Pancreas (tissue), 10 donors: Measurements from ENCODE around the gene CCDC174. TPM values are rescaled to one million over a fixed set of nuclear protein-coding genes. Genes with fewer than 3 reads are reported as not detected.
A peak's percentile ranks its signal among the peaks of the same experiment; 100 is the strongest.

Source experiments
- ATAC-seq, 4 donors: fragments of 200-7000 bp; cut with Tn5 transposase; one replicate each; pipeline versions ENCODE4 v1.8.0 to v1.9.1; 2020; ENCODE audit warnings: mild to moderate bottlenecking in 4 of 4, moderate library complexity in 4 of 4
- DNase-seq, 6 donors: peaks; one replicate each; pipeline ENCODE4 v3.0.0-alpha.2; 2020
- FAIRE-seq: peaks from 2 replicates; lab custom pipeline; 2012; peaks lifted over from hg19 to GRCh38; lab: Jason Lieb, UNC
- H3K27ac ChIP-seq, 4 donors: fragments of 200-600 bp; sonication (generic); 1 replicate in 3 of 4; 2 replicates in 1 of 4; pipeline versions ENCODE4 v1.5.0 to v1.8.0; 2020
- H3K27me3 ChIP-seq, 4 donors: fragments of 200-600 bp; one replicate each; pipeline ENCODE4 v1.8.0; 2021
- H3K36me3 ChIP-seq, 3 donors: fragments of 200-600 bp; sonication (generic) in 1 of 3; one replicate each; pipeline versions ENCODE4 v1.5.0 to v1.8.0; 2020 to 2021
- H3K4me1 ChIP-seq, 3 donors: fragments of 200-600 bp; one replicate each; pipeline ENCODE4 v1.8.0; 2021
- H3K4me3 ChIP-seq, 4 donors: fragments of 200-600 bp; sonication (generic) in 2 of 4; one replicate each; pipeline versions ENCODE4 v1.5.0 to v1.8.0; 2020 to 2021
- H3K9me3 ChIP-seq, 4 donors: fragments of 200-600 bp; one replicate each; pipeline ENCODE4 v1.8.0; 2021
- CTCF ChIP-seq, 4 donors: fragments of 200-600 bp; sonication (generic) in 3 of 4; IDR thresholded peaks; one replicate each; pipeline versions ENCODE4 v1.5.0 to v1.8.0; 2021; ENCODE audit warnings: antibody characterized with exemption in 4 of 4
- WGBS, 2 donors: extraction: QIAGEN DNeasy Blood & Tissue Kit; methylation state at CpG; one replicate each; pipeline ENCODE4 v1.1.7; 2013; 5-methylcytosine and 5-hydroxymethylcytosine counted together
- intact Hi-C, 3 donors: fragments of 100-400 bp; cut with DNase I; formaldehyde crosslinking; loops; one replicate each; pipeline versions ENCODE4 v1.11.1 to v1.14.2; 2022
- polyA plus RNA-seq, 2 donors: library from polyadenylated mRNA; stranded (reverse); fragments of 200-250 nt; gene quantifications; one replicate each; pipeline ENCODE4 v1.2.3, GENCODE V29; 2013
- total RNA-seq, 6 donors: library from RNA; stranded (reverse); fragmentation: NEBNext Ultra II Directional in 4 of 6; extraction: Animal tissue kit (Norgen Biotek cat#: 25700) in 4 of 6; gene quantifications; one replicate each; pipeline versions ENCODE4 v1.2.1 to v1.2.4, GENCODE V29; 2021 to 2023
- donor health status: healthy with polysubstance abuse.
- donor health status: DM: no; HTN: no; CAD: no; lungs with moderate emphysema.
- donor health status: DM: no; HTN: no; CAD: no.
- donor health status: control.
- donor health status: control.
- donor health status: Bipolar disorder and iron deficiency.
- donor health status: DM: yes; HTN: yes; CAD: no.
- donor health status: DM: no; HTN: no; CAD: no.
- donor health status: DM: no; HTN: no; CAD: no.
- donor health status: DM: yes; HTN: yes; CAD: no.

Gene CCDC174
- total and polyA plus RNA-seq, 8 donors: 7.2 to 18.1 (median 12.5) TPM

GRCh38 chr3:14674841-14675240 lies 23.3 kb downstream of the CCDC174 start, which contains the start of gene C3orf20:
Gene C3orf20, plus strand, starts transcription at chr3:14675141. Its CDS starts 7,573 bp downstream, at chr3:14682714.
- no peak for DNase-seq
- intact Hi-C loops: loop anchor here in 2 of 3 donors (10.0 kb wide), 1 partner anchor 240 kb away; no protein-coding TSS in a partner anchor
- 71 to 75% methylated on average over 7 of the region's 7 CpGs for WGBS, 2 donors
- H3K9me3 ChIP-seq: no peaks in the 10 kb centered on the region
- FAIRE-seq: no peak
- no peak within 1 kb of the TSS for H3K4me3 ChIP-seq
- ATAC-seq: no peak
- TF ChIP-seq CTCF (IDR thresholded peaks at IDR 0.05): no peak
- H3K4me1 ChIP-seq: no peaks in the 10 kb centered on the region
- H3K27me3 ChIP-seq: no peaks in the 10 kb centered on the region
- no peak within 1 kb of the TSS for H3K27ac ChIP-seq
- H3K36me3 ChIP-seq: peaks cover 3 to 31% (median 24%) of the 10 kb centered on the region in 3 donors

- 59 to 64% methylated on average over 4 of the region's 4 CpGs for WGBS, 2 donors
- intact Hi-C loops: loop anchor here in 2 of 3 donors (10.0 kb wide), 1 partner anchor 238 kb away; no protein-coding TSS in a partner anchor
Observed at GRCh38 chr3:14676881-14677280, 25.3 kb downstream of the CCDC174 start.

GRCh38 chr3:14678015-14678503 lies 26.5 kb downstream of the CCDC174 start:
- FAIRE-seq (no peak), DNase-seq (peak in 1 of 6 donors; percentile 20), ATAC-seq (peak; percentile 26 to 72 (median 47))
- no peak for TF ChIP-seq CTCF (IDR thresholded peaks at IDR 0.05)
- H3K27ac ChIP-seq: no peak overlapping the region
- H3K4me3 ChIP-seq: no peak overlapping the region
- H3K4me1 ChIP-seq: no peaks in the 10 kb centered on the region
- intact Hi-C loops: loop anchor here in 2 of 3 donors (10.0 kb wide), 1 partner anchor 237 kb away; no protein-coding TSS in a partner anchor
- H3K9me3 ChIP-seq: no peaks in the 10 kb centered on the region
- no peaks in the 10 kb centered on the region for H3K27me3 ChIP-seq
- H3K36me3 ChIP-seq: no peaks in the 10 kb centered on the region
- WGBS, 2 donors: 38 to 40% methylated on average over 7 of the region's 7 CpGs

More at GRCh38 chr3:14676881-14677280, 25.3 kb downstream of the CCDC174 start:
- H3K4me1 ChIP-seq: no peaks in the 10 kb centered on the region
- no peak for DNase-seq
- no peak overlapping the region for H3K4me3 ChIP-seq
- no peaks in the 10 kb centered on the region for H3K9me3 ChIP-seq
- no peak for TF ChIP-seq CTCF (IDR thresholded peaks at IDR 0.05)
- ATAC-seq: no peak
- no peak for FAIRE-seq
- no peaks in the 10 kb centered on the region for H3K27me3 ChIP-seq
- H3K27ac ChIP-seq: no peak overlapping the region
- H3K36me3 ChIP-seq: peaks cover 0 to 11% (median 3%) of the 10 kb centered on the region in 3 donors

- no peak for FAIRE-seq
- Histone ChIP-seq H3K9me3 (no peaks in the 10 kb centered on the region), H3K4me3 (no peak overlapping the region), H3K4me1 (no peaks in the 10 kb centered on the region), H3K27ac (no peak overlapping the region), H3K36me3 (no peaks in the 10 kb centered on the region), H3K27me3 (no peaks in the 10 kb centered on the region)
- intact Hi-C loops: no loop called here
- TF ChIP-seq CTCF (IDR thresholded peaks at IDR 0.05): no peak
- no peak for ATAC-seq
- 96% methylated on average over 1 of the region's 1 CpG for WGBS, 2 donors
- no peak for DNase-seq
Observed at GRCh38 chr3:14680115-14680514, 28.6 kb downstream of the CCDC174 start.

- Histone ChIP-seq H3K27me3 (no peaks in the 10 kb centered on the region), H3K4me1 (no peaks in the 10 kb centered on the region), H3K36me3 (no peaks in the 10 kb centered on the region), H3K9me3 (no peaks in the 10 kb centered on the region), H3K27ac (no peak overlapping the region), H3K4me3 (no peak overlapping the region)
- 37 to 38% methylated on average over 2 of the region's 2 CpGs for WGBS, 2 donors
- no peak for DNase-seq
- TF ChIP-seq CTCF (IDR thresholded peaks at IDR 0.05): no peak
- intact Hi-C loops: no loop called here
- FAIRE-seq: no peak
- no peak for ATAC-seq
Observed at GRCh38 chr3:14680716-14681115, 29.2 kb downstream of the CCDC174 start.
